D721Med (cell line): Measurements from ENCODE around the gene IRX4.

ENCODE experiments used
- DNase-seq: peaks from one replicate; pipeline ENCODE4 v3.0.0; 2011; ENCODE audit warnings: low spot score; ENCODE audit not compliant: insufficient read length
- FAIRE-seq: peaks from 2 replicates; lab custom pipeline; 2011; peaks lifted over from hg19 to GRCh38; lab: Jason Lieb, UNC
- CTCF ChIP-seq: IDR thresholded peaks from 2 replicates; pipeline ENCODE4 v1.5.1; 2012; ENCODE audit warnings: mild to moderate bottlenecking, control low read depth; ENCODE audit not compliant: insufficient read depth; ENCODE audit errors: missing control alignments

The IRX4 gene

GRCh38 chr5:1885868-1886845 is 3.4 kb upstream of the IRX4 start:
- DNase-seq (no peak), FAIRE-seq (no peak)
- no peak for TF ChIP-seq CTCF

- no peak for DNase-seq
- FAIRE-seq, result no peak
- TF ChIP-seq CTCF, result no peak
These were observed 2.7 kb upstream of the IRX4 start for GRCh38 chr5:1885404-1885755.

- no peak for FAIRE-seq
- DNase-seq, result no peak
- TF ChIP-seq CTCF, result no peak
These were observed 2.1 kb upstream of the IRX4 start for GRCh38 chr5:1884678-1885403.

GRCh38 chr5:1883925-1884677 is 1.4 kb upstream of the IRX4 start:
- no peak for FAIRE-seq
- no peak for DNase-seq
- no peak for TF ChIP-seq CTCF

GRCh38 chr5:1883120-1883924 is 597 bp upstream of the IRX4 start:
- DNase-seq (no peak), FAIRE-seq (no peak)
- no peak for TF ChIP-seq CTCF

GRCh38 chr5:1881731-1882336 is 891 bp downstream of the IRX4 start:
- DNase-seq (no peak), FAIRE-seq (no peak)
- TF ChIP-seq CTCF, result no peak
